SK-N-MC (cell line): ENCODE results near the gene ELF5.

Experiments
- EZH2 ChIP-seq: fragments of 200-600 bp; sonication (generic); IDR thresholded peaks from one replicate; pipeline ENCODE4 v1.6.1; 2017; ENCODE audit warnings: antibody characterized with exemption
- POLR2AphosphoS5 ChIP-seq: IDR thresholded peaks from 2 replicates; pipeline ENCODE4 v1.6.1; 2012; ENCODE audit warnings: mild to moderate bottlenecking, low read depth, low read length, borderline replicate concordance

- TF ChIP-seq EZH2 (no peak), POLR2AphosphoS5 (no peak)
Observed at GRCh38 chr11:34501949-34502348, 11.6 kb downstream of the ELF5 start.
